ENCODE measurements around the gene PDZD4. TPM values are rescaled to one million over a fixed set of nuclear protein-coding genes. Genes with fewer than 3 reads are reported as not detected.
A peak's percentile ranks its signal among the peaks of the same experiment; 100 is the strongest.
"Not testable (repeated sequence)": the region's sequence is repeated elsewhere in the genome, so short reads cannot be mapped to it uniquely, and the experiment has no call there.

The PDZD4 gene
- total and polyA plus RNA-seq, 2 donors = 6.6 to 28.0 TPM

DNA sequence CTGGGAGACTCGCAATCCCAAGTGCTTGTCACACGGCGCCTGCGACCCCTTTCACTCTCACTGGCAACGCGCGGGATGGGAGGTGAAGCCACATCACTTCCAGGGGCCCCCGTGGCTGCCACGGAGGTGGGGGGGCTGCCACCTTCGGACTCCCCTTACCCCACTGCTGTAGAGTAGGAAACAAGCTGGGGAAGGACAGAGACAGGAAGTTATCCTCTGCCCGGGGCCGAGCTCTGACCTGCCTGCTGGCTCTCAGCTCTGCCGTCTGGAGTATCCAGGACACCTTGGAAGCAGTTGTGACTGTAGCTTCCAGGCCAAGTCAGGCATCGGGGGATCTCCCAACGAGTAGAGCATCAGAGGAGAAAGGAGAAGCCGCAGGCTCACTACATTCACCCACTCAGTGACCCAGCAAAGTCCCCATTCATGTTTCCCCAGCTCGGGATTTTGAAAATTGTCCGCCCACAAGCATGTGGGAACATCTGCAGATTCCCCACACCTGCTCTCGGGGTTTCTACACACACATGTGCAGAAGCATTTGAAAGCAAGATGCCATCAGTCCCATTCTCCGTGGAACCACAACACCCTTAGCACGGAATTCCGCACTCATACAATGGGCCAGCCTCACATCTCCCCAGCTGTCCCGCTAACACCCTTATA lies 10.8 kb downstream of the PDZD4 start:
- H3K4me3 ChIP-seq (ENCODE audit: low read depth, low read length) = peak overlapping the region; percentile 40
- no peaks in the 10 kb centered on the region for H3K4me1 ChIP-seq (ENCODE audit: insufficient read depth)
- no peaks in the 10 kb centered on the region for H3K36me3 ChIP-seq (ENCODE audit: insufficient read depth)
- WGBS = 31% methylated on average over 23 of the region's 23 CpGs
- no peak overlapping the region for H3K27ac ChIP-seq (ENCODE audit: low read depth)
- DNase-seq (ENCODE audit: extremely low spot score) = no peak

DNA sequence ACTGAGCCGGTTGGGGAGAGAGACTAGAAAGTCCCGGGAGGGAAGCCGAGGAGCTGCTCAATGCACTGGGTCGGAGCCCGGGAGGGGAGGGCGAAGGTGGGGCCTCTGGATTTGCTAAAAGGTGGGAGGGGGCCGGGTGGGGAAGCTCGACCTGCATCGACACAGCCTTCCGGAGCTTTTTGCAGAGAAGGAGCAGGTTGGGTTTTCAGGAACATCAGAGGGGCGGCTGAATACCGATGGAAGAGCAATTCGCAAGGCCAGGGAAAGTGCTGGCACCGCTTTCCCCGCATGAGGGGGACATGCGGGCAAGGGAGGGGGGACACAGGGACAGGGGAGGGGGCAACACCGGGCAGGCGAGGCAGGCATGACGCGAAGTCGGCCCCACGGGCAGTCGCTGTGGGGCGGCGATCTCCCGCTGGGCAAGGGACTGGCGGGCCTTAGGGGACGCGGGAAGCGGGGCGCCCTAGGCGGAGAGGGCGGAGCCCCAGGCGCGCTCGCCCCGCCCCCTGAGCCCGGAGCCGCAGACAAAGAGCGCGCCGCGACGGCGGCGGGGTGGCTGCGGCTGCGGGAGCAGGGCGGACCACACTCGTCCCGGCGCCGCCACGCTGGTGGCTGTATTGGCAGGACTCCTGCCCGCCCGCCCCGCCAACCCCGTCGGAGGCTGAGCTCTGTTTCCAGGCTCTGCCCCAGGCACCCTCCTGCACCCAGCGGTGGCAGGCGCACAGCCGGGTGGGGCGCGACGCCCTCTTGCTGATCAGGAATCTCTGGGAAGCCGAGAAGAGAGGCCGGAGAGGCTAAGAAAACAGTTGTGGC lies 11.6 kb downstream of the PDZD4 start:
- Histone ChIP-seq H3K27ac (ENCODE audit: low read depth) (no peak overlapping the region), H3K4me1 (ENCODE audit: insufficient read depth) (no peaks in the 10 kb centered on the region), H3K4me3 (ENCODE audit: low read depth, low read length) (peak overlapping the region; percentile 40), H3K36me3 (ENCODE audit: insufficient read depth) (no peaks in the 10 kb centered on the region)
- no peak for DNase-seq (ENCODE audit: extremely low spot score)
- WGBS = 6% methylated on average over 55 of the region's 67 CpGs

- H3K4me1 ChIP-seq (ENCODE audit: insufficient read depth) = not testable (repeated sequence)
These were observed 12.3 kb downstream of the PDZD4 start for GRCh38 chrX:153818064-153818463.

GRCh38 chrX:153816831-153817690 lies 13.3 kb downstream of the PDZD4 start:
- Histone ChIP-seq H3K27ac (ENCODE audit: low read depth) (no peak overlapping the region), H3K4me3 (ENCODE audit: low read depth, low read length) (no peak overlapping the region), H3K4me1 (ENCODE audit: insufficient read depth) (no peaks in the 10 kb centered on the region), H3K36me3 (ENCODE audit: insufficient read depth) (no peaks in the 10 kb centered on the region)
- WGBS = 79% methylated on average over 25 of the region's 25 CpGs
- DNase-seq (ENCODE audit: extremely low spot score) = no peak

More at GRCh38 chrX:153818064-153818463, 12.3 kb downstream of the PDZD4 start:
- H3K27ac ChIP-seq (ENCODE audit: low read depth); H3K36me3 ChIP-seq (ENCODE audit: insufficient read depth); DNase-seq (ENCODE audit: extremely low spot score); H3K4me3 ChIP-seq (ENCODE audit: low read depth, low read length): not testable (repeated sequence)
- 92% methylated on average over 9 of the region's 9 CpGs for WGBS

GRCh38 chrX:153814591-153815315 lies 15.6 kb downstream of the PDZD4 start:
- Histone ChIP-seq H3K4me3 (ENCODE audit: low read depth, low read length) (no peak overlapping the region), H3K27ac (ENCODE audit: low read depth) (no peak overlapping the region), H3K4me1 (ENCODE audit: insufficient read depth) (no peaks in the 10 kb centered on the region), H3K36me3 (ENCODE audit: insufficient read depth) (no peaks in the 10 kb centered on the region)
- 78% methylated on average over 19 of the region's 19 CpGs for WGBS
- no peak for DNase-seq (ENCODE audit: extremely low spot score)

DNA sequence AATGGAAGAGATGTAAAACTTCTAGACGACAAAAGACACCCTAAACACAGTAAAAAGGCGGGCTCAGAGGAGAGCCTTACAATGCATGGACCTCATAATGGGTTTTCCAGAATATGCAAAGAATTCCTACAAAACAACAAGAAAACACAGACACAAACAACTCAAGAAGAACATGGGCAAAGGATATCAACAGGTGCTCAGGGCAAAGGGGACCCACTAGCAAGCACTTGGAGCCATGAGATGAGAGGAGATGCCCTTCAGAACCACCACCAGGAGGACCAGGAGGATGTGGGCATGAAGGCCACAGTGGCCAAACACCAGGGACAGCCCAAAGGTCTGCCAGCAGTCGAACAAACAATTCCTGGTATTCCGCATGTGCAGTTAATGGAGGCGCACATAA lies 17.2 kb downstream of the PDZD4 start:
- WGBS = 94% methylated on average over 5 of the region's 5 CpGs
- Histone ChIP-seq H3K27ac (ENCODE audit: low read depth) (no peak overlapping the region), H3K36me3 (ENCODE audit: insufficient read depth) (no peaks in the 10 kb centered on the region), H3K4me1 (ENCODE audit: insufficient read depth) (no peaks in the 10 kb centered on the region), H3K4me3 (ENCODE audit: low read depth, low read length) (no peak overlapping the region)
- DNase-seq (ENCODE audit: extremely low spot score) = no peak

DNA sequence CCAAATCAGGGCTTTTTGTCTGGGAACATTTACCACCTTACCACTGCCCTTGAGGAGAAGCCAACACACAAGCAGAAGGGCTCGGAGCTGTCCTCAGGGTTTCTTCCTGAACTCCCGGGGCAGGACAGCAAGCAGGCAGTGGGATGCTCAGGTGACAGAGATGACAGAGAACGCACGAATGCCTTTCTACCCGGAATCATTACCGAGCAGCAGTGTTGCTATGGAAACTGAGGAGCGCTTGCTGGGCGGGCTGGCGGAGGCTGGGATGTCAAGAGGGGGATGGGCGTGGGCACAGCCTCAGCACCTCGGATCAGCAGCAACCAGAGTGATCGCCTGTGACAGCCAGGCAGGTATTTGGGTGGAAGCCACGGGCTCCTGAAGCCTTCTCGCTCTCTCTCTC lies 18.1 kb downstream of the PDZD4 start:
- 50% methylated on average over 14 of the region's 14 CpGs for WGBS
- H3K36me3 ChIP-seq (ENCODE audit: insufficient read depth) = no peaks in the 10 kb centered on the region

DNA sequence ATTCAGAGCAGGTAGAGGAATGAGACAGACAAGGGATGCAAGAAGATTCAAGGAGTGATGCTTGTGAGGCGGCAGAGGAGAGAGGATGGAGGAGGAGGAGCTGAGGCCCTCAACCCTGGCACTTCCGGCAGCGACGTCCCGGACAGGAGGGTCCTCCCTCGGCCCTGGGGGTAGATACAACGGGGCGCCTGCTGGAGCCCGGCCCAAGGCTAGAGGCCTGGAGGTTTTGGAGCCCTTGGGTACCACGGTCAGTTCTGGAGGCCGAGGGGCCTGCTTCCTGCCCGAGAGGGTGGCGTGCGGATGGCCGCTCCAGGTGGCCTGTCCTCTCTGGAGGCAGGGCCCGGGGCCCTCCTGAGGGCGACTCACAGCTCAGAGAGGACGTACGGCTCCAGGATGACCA lies 22.4 kb downstream of the PDZD4 start:
- H3K4me1 ChIP-seq (ENCODE audit: insufficient read depth) = no peaks in the 10 kb centered on the region
- H3K36me3 ChIP-seq (ENCODE audit: insufficient read depth) = no peaks in the 10 kb centered on the region
- no peak overlapping the region for H3K4me3 ChIP-seq (ENCODE audit: low read depth, low read length)
- DNase-seq (ENCODE audit: extremely low spot score) = no peak
- WGBS = 95% methylated on average over 19 of the region's 19 CpGs
- H3K27ac ChIP-seq (ENCODE audit: low read depth) = no peak overlapping the region

More for the DNA sequence above, 18.1 kb downstream of the PDZD4 start:
- Histone ChIP-seq H3K27ac (ENCODE audit: low read depth) (no peak overlapping the region), H3K4me3 (ENCODE audit: low read depth, low read length) (no peak overlapping the region), H3K4me1 (ENCODE audit: insufficient read depth) (no peaks in the 10 kb centered on the region)
- DNase-seq (ENCODE audit: extremely low spot score) = no peak

DNA sequence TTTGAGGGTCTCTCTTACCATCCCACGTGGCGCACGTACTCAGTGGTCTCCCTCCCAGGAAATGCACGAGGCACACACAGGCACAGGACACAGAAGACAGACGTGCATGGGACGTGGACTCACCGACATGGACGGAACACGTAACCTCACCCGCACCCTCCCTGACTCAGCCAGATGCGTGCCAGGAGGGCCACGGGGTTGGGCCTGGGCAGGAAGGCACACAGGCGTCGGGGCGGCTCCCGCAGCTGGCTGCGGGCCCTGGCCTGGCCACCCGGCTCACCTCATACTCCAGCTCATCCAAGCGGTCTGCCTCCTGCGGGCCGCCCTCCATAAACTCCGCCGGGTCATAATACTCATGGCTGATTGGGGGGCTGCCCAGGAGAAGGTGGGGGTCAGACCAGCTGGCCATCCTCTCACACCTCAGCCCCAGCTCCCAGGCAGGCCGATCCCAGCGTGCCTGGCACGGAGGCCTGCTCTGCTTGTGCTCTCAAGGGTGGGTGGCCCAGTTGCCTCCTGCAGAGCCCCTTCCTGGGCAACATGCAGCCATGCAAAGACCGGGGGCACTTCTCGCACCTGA lies 23.3 kb downstream of the PDZD4 start:
- H3K4me1 ChIP-seq (ENCODE audit: insufficient read depth) = no peaks in the 10 kb centered on the region

DNA sequence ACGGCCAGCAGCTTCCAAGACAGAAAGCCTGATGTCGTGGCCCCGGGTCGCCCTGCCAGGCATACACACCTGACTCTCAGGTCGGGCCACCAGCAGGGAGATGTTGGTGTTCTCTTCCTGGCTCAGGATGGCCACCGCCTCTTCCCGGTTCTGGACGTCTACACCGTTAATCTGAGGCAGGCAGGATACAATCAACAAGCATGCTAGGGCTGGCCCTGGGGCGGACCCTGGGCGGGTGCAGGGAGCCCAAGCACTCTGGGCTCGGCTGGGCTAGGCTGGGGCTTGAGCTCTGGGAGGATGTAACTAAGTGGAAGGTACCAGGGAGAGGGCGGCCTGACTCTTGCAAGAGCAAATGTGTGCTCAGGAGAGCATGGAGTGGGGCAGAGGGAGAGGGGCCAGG lies 24.9 kb downstream of the PDZD4 start:
- no peak for DNase-seq (ENCODE audit: extremely low spot score)
- no peaks in the 10 kb centered on the region for H3K36me3 ChIP-seq (ENCODE audit: insufficient read depth)
- 81% methylated on average over 13 of the region's 13 CpGs for WGBS
- no peak overlapping the region for H3K27ac ChIP-seq (ENCODE audit: low read depth)
- H3K4me3 ChIP-seq (ENCODE audit: low read depth, low read length) = no peak overlapping the region
- no peaks in the 10 kb centered on the region for H3K4me1 ChIP-seq (ENCODE audit: insufficient read depth)

More for the DNA sequence above, 23.3 kb downstream of the PDZD4 start:
- no peak overlapping the region for H3K27ac ChIP-seq (ENCODE audit: low read depth)
- no peak overlapping the region for H3K4me3 ChIP-seq (ENCODE audit: low read depth, low read length)
- DNase-seq (ENCODE audit: extremely low spot score) = no peak
- 90% methylated on average over 28 of the region's 28 CpGs for WGBS
- H3K36me3 ChIP-seq (ENCODE audit: insufficient read depth) = no peaks in the 10 kb centered on the region

DNA sequence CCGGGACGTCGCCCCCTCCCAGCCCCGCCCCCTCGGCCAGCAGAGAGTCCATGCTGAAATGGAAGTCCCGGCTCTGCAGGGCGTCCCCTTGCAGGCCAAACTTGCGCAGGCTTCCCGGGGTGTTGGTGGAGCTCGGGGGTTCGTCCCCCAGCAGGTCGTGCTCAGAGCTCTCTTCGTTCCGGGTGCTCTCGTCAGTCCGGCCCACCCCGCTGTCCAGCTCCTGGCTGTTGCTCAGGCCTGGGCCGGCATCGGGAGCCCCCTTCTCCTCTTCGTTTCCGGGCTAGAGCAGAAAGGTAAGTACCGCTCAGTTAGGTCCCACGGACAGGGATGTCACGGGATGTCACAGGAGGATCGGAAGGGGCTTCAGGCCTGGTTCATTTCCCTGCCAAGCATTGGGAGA lies 25.7 kb downstream of the PDZD4 start:
- no peak for DNase-seq (ENCODE audit: extremely low spot score)
- H3K4me3 ChIP-seq (ENCODE audit: low read depth, low read length) = no peak overlapping the region
- 90% methylated on average over 25 of the region's 25 CpGs for WGBS
- no peaks in the 10 kb centered on the region for H3K4me1 ChIP-seq (ENCODE audit: insufficient read depth)
- no peaks in the 10 kb centered on the region for H3K36me3 ChIP-seq (ENCODE audit: insufficient read depth)
- H3K27ac ChIP-seq (ENCODE audit: low read depth) = no peak overlapping the region

DNA sequence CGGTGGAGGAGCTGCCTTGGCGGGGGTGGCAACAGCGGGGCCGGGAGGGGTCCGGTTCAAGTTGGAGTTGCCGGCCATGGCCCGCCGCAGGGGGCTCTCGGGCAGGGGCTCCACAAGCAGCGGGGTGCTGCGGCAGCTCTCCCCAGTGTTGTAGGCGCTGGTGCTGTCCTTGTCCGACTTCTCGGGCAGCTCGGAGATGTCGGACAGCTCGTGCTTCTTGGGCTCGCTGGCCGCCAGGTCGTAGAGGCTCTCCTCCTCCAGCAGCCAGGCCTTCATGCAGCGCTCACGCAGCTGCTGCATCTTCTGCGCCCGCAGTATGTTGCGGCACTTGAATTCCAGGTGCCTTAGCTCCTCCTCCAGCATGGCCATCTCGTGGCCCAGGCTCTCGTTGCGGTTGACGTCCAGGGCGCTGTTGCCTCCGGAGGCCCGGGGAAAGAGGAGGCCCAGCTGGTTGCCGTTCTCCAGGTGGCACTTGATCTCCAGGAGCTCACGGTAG lies 26.2 kb downstream of the PDZD4 start:
- H3K27ac ChIP-seq (ENCODE audit: low read depth) = no peak overlapping the region
- no peak overlapping the region for H3K4me3 ChIP-seq (ENCODE audit: low read depth, low read length)
- no peak for DNase-seq (ENCODE audit: extremely low spot score)
- H3K4me1 ChIP-seq (ENCODE audit: insufficient read depth) = no peaks in the 10 kb centered on the region
- 94% methylated on average over 34 of the region's 34 CpGs for WGBS
- no peaks in the 10 kb centered on the region for H3K36me3 ChIP-seq (ENCODE audit: insufficient read depth)
